D341Med (cell line): ENCODE measurements around the gene PRKAR1B.
"Not testable (repeated sequence)": the region's sequence is repeated elsewhere in the genome, so short reads cannot be mapped to it uniquely, and the experiment has no call there.

Experiments used
- DNase-seq: peaks from one replicate; pipeline ENCODE4 v3.0.0; 2012; ENCODE audit warnings: low spot score

PRKAR1B gene

DNA sequence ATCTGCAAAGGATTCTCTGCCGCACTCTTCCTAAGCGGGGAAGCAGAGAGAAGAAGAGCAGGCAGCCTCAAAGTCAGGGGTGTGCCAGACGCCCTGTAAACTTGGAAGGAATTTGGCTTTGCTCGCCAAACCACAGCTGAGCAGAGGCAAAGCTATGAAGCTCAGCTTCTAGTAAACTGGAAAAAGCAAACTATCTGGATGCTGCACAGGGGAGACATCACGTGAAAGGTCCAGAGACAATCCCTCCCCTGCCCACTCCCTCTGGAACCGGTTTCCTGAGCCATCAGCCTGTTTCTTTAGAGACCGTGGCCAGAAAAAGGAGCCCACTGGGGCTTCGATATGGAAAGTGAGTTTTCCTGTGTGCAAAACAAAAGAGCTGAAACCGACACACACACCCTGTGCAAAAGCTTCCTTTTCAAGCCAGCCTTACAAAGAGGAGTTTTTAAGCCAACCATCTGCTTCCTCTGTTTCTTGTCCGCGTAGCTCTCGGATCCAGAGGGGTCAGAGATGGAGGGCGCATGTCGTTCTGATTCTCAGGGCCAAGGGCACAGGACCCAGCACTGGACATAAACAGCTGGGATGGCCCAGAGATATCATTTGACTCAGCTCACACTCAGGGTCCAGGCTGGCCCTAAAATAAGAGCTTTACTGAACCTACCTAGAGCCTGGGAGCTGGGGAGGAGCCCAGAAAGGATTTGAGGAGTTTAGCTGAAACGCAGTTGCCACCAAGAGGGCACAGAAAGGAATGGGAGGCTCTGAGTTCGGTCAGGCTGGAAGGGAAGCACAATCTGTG, 58.7 kb downstream of the PRKAR1B start:
- DNase-seq = no peak

DNA sequence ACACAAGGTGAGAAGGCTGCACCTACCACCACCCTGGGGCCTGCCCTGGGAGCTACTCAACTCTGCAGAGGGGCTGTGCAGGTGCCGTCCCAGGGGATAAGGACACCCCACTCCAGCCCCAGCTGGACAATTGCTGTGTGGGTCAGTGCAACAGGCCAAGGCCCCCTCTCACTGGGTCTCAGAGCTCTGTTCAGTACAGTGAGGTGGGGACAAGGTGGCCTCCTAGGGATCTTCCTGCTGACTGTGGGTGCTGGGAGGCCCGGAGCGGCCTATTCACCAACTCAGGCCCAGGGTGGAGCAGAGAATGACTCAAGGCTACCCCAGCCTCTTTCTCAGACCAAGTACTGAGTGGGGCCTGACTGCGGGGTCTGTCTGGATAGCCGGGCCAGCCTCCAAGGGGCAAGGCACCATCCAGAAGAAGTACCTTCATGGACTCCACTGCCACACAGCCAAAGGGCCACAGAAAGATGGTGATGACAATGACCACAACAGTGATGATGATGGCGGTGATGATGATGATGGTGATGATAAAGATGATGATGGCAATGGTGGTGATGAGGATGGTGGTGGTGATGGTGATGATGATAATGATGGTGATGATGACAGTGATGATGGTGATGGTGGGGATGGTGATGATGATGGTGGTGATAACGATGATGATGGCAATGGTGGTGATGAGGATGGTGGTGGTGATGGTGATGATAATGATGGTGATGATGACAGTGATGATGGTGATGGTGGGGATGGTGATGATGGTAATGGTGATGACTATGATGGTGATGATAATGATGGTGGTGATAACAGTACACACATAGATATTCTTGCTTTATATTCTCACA, 60.4 kb downstream of the PRKAR1B start:
- DNase-seq = no peak

DNA sequence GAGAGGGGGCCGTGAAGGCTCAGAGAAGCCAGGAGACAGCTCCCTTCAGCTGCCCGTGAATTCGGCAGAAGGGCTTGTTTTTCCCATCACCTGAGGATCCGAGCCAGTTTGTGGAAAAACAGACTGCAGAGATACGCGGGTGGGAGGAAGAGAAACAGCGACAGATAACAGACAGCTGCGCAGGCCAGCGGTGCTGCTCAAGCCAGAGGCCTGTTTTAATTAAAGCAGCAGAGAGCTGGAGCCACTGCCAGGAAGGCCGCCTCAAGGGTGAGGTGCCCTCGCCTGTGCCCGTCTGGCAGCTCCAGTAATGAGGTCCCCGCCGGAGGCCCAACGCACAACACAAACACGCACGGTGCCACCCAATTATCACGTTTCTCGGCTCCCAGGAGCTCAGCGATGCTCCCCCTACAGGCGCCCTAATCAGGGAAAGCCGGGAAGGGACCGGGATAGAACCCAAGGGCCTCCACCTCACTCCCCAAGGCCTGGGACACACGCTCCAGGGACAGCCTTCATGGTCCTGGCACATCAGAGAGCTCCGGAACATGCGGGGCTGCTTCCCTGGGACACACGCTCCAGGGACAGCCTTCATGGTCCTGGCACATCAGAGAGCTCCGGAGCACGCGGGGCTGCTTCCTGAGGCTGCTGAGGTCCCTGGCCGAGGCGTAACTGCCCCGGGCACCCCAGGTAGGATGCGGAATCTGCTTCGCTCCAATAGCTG, 61.2 kb downstream of the PRKAR1B start:
- DNase-seq = no peak

DNA sequence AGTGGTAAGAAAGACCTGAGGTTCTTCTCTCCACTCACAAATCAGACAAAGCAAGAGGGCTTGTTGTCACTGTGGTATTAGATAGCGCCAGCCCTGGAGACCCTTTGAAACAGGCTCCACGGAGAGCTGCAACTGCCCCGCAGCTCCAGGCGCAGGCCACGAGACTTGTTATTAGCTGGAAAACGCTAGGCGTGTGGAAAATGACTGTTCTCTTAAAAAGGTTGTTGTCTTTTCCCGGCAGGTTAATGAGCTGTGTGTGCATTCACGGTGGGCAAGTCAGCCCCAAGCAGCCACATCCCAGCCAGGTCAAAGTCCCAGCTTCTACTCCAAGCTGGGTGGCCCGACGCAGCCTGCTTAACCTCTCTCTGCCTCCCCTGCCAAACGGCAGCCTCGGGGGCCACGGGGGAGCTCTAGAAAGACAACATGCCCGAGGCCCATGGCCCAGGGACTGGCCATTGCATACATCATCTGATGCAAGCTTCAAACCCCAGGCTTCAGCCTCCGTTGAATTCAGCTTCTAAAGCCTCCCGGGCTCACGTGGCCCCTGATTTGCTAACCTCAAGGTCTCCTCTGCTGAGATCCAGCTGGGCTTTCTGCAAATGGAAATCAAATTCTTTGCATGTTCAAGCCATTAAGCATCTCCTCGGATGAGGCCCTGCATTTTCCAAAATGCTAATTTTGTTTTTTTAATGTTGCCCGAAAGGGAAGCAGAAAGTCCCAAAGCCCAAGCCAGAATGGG, 61.9 kb downstream of the PRKAR1B start:
- DNase-seq = no peak

DNA sequence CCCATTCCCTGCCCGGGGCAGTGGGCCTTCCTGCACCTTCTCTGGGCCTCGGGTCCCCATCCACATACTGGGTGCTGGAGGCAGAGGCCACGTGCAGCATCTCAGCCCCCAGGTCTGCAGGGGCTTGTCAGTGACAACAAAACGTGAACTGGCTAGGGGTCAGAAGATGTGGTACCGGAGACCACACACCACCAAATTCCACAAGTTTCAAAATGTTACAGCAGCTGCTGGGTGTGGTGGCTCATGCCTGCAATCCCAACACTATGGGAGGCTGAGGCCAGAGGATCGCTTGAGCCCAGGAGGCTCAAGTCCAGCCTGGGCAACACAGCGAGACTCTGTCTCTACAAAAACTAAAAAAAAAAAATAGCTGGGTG, 62.7 kb downstream of the PRKAR1B start:
- DNase-seq = no peak

DNA sequence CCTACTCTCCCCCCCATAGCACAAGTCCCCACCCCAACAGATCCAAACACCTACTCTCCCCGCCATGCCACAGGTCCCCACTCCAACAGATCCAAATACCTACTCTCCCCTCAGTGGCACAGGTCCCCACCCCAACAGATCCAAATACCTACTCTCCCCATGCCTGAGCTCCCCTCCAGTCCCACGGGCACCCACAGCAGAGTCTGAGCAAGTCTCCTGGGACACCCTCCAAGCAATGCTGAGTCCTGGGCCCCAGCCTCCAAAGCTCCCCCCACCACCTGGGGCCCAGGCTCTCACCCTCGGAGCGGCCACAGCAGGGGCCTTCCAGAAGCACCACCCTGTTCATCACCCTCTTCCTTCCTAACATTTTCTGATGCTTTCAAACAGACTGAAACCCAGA, 64.5 kb downstream of the PRKAR1B start:
- DNase-seq = no peak

DNA sequence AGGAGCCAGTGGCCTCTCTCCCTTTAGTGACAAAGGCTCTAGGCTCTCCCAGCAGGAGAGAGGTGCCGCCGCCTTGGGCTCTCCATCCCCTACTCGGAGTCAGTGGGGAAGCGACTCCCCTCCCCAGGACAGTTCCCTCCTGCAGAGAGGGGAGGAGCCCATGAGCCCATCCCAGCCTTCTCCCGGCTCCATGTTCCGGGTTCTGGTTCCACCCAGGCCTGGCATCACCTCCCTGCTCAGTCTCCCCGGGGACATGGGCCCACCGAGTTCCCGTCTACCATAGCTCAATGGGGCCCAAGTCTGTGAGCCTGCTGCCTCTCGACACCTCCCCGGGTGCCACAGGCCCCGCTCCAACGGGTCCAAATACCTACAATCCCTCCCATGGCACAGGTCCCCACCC, 67.1 kb downstream of the PRKAR1B start:
- DNase-seq = no peak

DNA sequence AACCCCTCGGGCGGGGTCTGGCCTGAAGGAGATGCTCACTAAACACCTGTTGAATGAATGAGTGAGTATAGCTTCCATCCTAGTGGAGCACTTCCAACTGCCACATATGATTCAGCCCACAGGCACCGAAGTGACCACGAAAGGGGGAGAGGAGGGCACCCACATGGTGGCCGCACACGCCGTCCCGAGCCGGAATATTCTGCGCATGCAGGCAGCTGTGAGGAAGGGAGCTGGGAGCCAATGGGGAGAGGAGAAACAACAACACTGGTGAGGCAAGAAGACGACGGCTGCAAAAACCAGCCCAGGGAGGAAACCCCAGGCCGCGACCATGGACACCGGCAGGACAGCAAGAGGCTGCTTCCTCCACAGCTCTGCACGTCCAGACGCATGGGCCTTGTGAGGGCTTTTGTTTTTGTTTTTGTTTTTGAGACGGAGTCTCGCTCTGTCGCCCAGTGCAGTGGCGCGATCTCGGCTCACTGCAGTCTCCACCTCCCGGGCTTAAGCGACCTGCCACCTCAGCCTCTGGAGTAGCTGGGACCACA, 67.7 kb downstream of the PRKAR1B start:
- DNase-seq = no peak

DNA sequence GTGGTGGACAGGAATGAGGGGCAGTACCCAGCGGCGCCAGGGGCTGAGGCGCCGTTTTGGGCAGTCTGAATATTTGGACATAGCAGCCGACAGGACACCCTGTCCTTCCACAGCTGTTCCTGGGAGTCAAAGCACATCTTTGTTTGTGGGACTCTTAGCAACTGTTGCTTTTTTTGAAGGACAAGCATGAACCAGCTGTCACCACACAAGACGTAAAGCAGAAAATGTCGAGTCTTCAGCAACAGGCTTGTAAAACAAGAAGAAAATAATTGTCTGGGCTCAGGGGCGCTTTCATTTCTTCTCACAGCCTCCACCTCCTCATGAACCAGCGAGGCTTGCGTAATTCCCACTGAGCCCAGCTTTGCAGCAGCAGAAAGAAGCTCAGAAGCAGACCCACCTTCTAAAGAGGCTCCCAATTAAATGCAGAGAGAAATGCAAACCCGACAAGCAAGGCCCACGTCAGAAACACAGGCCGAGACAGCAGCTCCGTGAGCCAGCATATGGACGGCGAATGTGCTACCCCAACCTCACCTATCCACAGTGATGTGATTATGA, 69.4 kb downstream of the PRKAR1B start:
- no peak for DNase-seq

DNA sequence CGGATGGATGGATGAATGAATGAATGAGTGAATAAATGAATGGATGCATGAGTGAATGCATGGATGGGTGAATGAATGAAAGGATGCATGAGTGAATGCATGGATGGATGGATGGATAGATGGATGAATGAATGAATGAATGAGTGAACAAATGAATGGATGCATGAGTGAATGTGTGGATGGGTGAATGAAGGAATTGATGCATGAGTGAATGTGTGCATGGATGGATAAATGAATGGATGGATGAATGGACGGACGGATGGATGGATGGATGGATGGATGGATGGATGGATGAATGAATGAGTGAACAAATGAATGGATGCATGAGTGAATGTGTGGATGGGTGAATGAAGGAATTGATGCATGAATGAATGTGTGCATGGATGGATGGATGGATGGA, 70.1 kb downstream of the PRKAR1B start:
- DNase-seq = not testable (repeated sequence)

DNA sequence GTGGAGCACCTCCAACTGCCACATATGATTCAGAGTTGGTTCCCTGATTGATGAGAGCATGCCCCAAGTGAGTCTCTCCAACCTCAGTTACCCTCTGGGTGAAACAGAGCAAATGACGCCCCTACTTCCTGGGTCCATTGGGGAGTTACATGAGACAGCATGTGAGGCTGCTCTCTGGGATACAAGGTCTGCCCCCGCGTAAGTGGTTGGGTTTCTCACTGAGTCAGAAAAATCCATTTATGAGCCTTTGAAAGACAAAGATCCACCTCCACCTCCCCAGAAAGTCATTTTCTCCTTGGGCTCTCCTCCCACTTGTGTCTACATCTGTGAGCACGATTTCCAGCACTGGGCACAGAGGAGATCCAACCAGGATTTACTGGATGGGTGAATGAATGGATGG, 71.3 kb downstream of the PRKAR1B start:
- DNase-seq = no peak

DNA sequence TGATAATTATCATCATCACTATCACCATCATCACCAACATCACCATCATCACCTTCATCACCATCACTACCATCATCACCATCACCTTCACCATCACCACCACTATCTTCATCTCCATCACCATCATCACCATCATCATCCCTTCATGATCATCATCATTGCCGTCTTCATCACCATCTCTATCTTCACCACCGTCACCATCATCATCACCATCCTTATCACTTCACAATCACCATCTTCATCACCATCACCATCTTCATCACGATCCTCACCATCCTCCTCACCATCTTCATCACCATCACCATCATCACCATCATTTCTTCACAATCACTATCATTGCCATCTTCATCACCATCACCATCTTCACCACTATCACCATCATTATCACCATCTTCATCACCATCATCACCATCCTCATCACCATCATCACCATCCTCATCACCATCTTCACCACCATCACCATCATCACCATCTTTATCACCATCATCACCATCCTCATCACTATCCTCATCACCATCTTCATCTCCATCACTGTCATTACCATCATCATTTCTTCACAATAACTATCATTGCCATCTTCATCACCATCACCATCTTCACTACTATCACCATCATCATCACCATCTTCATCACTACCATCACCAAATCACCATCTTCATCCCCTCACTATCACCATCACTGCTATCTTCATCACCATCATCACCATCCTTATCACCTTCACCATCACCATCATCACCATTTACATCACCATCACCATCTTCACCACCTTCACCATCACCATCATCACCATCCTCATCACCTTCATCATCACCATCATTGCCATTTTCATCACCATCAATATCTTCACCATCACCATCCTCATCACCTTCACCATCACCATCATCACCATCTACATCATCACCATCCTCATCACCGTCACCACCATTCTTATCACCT, 73.0 kb downstream of the PRKAR1B start:
- DNase-seq = no peak

DNA sequence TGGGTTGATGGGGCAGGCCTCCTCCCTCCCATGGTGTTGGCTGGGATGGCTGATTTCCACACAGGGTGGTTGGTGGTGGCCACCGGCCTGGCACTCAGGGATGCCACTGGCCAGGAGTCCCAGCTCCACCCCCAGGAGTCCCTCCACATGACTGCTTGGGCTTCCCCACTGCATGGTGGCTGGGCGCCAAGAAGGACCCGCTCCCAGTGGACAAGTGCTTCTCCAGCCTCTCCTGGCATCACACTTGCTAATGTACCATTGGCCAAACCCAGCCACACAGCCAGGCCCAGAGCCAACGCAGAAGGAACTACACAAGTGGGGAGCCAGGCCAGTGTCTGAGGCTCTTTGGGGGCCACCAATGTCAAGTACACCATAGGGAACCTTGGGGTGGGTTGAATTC, 74.2 kb downstream of the PRKAR1B start:
- DNase-seq = no peak

DNA sequence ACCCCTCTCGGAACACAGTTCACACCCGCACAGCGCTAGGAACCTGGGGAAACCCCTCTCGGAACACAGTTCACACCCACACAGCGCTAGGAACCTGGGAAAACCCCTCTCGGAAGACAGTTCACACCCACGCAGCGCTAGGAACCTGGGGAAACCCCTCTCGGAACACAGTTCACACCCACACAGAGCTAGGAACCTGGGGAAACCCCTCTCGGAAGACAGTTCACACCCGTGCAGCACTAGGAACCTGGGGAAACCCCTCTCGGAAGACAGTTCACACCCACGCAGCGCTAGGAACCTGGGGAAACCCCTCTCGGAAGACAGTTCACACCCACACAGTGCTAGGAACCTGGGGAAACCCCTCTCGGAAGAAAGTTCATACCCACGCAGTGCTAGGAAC, 74.9 kb downstream of the PRKAR1B start:
- DNase-seq = not testable (repeated sequence)

DNA sequence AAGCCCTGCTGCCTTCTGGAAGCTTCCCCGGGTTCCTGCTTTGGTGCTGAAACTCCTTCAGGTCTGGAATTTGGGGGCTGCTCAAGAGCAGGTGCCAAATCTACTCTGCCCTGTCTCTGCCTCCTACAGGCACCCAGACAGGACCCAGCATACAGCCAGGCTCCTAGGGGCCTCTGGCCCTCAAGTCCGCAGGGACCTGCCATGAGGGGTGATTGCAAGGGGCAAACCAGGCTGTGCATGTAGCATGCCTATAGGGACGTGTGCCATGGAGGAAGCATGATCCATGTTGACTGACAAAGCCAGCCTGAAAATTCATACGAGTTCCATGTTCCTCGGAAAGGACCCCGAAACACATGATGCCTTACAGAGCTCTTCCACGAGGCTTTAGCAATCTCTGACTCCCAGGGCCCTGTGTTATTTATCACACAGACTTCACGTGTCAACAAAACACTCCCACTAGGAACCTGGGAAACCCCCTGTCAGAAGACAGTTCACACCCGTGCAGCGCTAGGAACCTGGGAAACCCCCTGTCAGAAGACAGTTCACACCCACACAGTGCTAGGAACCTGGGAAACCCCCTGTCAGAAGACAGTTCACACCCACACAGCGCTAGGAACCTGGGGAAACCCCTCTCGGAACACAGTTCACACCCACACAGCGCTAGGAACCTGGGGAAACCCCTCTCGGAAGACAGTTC, 75.9 kb downstream of the PRKAR1B start:
- no peak for DNase-seq

DNA sequence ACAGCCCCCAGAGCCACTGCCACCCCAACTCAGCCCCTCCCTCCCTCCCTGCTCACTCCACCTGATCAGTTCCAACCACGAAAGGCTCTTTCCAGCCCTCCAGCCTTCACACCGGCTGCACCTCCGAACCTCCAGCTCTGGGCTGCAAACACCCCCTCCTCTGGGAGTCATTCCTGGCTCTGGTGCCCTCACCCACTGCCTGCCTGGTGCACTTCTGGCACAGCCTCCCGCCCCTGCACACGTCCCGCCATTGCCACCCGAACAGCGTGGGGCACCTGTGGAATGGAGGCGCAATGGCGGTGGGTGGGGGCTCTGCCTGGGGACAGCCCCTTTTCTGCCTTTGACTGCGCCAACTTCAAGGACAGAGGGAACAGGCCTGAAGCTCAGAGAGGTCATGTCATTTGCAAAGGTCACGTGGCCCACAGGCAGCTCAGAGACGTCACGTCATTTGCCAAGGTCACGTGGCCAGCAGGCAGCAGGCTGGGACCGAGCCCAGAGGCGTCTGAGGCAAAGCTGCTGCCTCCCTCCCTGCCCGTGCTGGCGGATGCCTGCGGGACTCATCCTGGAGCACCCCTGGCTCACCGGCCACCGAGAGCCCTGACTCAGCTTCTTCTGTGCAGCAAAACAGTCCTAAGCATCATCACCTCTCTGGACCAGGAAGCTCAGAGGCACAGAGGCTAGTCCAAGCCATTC, 76.6 kb downstream of the PRKAR1B start:
- no peak for DNase-seq

DNA sequence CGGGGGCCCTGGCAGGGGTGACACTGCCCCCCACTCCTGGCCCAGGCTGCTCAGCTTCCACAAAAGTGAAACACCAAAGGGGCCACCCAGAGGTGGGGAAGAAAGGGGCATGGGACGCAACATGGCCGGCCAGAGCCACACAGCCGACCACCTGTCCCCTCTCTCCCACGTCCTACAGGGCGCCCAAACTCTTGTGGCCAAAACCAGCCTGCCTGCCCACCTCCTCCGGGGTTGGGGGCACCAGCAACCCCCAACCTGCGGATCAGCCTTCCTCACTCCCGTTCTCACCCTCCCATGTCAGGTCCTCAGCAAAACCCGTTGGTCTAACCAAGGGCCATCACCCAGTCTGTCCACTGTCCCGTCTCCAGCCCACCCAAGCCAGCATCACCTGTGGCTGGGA, 80.1 kb downstream of the PRKAR1B start:
- no peak for DNase-seq

DNA sequence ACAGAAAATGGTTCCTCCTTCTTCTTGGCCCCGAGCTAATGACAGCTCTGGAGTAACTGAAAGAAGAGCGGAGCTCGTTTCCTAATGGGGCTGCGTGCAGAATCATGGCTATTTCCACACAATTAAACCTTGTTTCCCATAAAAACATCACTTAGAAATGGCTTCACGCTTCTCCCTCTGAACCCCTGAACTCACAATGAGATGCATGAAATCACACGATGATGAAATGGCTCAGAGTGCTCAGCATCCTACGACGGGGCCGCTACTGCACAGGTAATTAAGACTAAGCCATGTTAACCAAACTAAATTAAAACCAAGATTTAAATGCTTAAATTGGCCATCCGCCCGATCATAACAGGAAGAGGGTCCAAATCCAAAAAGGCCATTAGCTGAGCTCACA, 80.6 kb downstream of the PRKAR1B start:
- no peak for DNase-seq

DNA sequence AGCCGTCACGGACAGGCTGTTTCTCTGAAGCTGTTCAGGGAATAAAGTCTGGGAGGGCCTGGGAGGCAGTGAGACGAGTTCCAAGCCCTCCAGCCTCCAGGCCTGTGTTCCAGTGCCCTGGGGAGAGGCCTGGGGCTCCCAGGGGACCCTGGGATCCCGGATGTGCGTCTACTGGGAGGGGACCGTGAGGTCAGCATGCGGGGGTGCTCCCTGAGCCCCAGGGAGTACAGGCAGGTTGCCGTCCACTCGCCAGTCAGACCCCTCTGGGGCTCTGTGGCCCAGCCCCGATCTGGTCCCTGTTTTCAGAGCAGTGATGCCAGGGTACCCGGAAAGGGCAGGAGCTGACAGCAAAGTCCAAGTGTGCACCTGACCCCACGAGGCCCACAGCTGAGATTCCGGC, 81.5 kb downstream of the PRKAR1B start:
- DNase-seq = no peak
